Stomach (tissue), 4 donors: ENCODE measurements around the gene LRCH1.

ENCODE experiments used
- EP300 ChIP-seq: sonication (generic); formaldehyde crosslinking; IDR thresholded peaks from one replicate; pipeline ENCODE4 v1.6.1; 2017; ENCODE audit warnings: antibody characterized with exemption
- POLR2A ChIP-seq, 4 donors: fragments of 450-650 bp; IDR thresholded peaks; one replicate each; pipeline ENCODE4 v1.6.1; 2016; ENCODE audit warnings: antibody characterized with exemption in 4 of 4, control low read depth in 2 of 4, mild to moderate bottlenecking in 1 of 4, moderate library complexity in 1 of 4

GRCh38 chr13:46612267-46612666 is 59.3 kb downstream of the LRCH1 start:
- TF ChIP-seq POLR2A (IDR thresholded peaks at IDR 0.05) (no peak), EP300 (no peak)
